Smooth muscle cell of the brain vasculature (primary cell): ENCODE data around the gene EML1.
"Not testable (repeated sequence)": the region's sequence is repeated elsewhere in the genome, so short reads cannot be mapped to it uniquely, and the experiment has no call there.

Experiments used
- DNase-seq: peaks from one replicate; pipeline ENCODE4 v3.0.0-alpha.2; 2012; ENCODE audit warnings: low read depth, low spot score

EML1 gene

DNA sequence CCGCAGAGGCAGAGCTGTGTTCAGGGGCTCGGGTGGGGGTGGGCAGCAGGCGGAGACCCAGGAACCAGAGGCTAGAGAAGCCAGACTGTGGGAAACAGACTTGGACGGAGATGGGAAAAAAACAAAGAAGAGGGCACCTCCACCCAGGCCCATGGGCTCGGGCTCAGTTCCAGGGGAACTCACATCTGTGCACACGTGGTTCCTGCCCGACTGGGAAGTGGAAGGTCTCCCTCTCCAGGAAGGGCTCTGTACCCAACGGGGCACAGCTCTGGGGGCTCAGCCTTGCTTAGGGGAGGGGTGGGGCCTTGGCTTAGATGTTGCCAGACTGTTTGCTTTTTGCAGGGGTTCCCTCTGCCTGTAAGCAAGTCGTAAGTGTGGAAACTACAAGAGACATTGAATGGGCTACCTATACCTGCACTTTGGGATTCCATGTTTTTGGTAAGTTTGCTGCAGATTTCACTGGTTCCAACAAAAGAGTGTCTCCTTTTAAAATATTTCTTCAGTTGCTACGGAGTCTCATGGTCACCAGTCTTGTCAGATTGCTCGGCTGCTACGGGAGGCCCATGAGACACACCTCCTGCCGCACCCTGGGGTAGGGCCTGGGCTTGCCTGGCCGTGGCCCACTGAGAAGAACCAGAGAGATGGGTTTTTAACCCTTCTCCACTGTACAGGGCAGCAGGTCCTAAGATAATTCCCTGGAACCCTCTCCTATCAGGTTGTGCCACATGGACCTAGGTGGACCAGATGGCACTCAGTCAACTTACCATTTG is 144.4 kb downstream of the EML1 start:
- DNase-seq, result no peak

DNA sequence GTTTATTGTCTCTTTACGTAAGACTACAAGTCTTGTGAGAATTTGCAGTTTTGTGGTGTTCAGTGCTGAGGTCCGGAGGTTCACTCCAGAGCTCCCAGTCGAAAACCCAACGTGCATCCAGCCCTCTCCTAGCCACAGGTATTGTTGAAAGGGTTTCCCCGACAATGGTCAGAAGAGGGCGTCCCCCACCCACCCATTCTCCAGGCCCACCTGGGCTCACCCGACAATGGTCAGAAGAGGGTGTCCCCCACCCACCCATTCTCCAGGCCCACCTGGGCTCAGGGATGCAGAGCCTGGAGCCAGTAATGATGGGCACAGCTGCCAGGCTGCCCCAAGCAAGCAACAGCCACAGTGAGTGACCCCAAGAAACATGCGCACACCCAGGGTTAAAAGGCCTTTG is 145.2 kb downstream of the EML1 start:
- no peak for DNase-seq

DNA sequence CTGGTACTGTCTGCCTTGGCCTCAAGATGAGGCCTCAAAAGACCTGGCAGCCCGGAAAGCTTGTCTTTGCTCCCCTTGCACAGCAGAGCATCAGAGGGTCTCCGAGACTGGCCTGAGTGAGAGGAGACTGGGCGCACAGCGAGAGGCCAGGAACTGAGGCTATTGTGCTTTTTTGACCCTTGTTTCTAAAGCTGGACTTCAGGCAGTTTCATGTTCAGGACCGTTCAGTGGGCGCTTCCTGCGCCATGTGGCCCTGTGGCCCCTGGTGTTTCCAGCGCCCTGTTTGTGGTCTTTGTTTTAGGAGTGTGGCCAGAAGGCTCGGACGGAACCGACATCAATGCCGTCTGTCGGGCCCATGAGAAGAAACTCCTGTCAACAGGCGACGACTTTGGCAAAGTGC is 145.7 kb downstream of the EML1 start:
- no peak for DNase-seq

DNA sequence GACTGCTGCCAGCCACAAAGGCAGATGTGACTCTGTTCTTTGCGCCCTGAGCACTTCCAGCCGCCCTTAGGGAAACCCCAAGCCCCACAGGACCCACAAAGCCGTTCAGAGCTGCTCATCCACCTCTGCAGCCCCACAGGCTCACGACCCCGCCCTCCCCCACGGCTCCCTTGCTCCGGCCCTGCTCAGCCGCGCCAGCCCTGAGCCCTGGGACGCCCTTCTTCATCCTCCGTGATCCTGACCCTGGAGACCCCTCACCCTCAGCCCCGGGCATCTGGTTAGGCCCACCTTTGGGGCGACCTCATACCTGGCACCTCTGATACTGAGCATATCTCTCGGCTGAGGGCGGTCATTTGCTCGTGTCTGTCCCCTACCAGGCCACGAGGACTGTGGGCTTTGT is 146.2 kb downstream of the EML1 start:
- no peak for DNase-seq

DNA sequence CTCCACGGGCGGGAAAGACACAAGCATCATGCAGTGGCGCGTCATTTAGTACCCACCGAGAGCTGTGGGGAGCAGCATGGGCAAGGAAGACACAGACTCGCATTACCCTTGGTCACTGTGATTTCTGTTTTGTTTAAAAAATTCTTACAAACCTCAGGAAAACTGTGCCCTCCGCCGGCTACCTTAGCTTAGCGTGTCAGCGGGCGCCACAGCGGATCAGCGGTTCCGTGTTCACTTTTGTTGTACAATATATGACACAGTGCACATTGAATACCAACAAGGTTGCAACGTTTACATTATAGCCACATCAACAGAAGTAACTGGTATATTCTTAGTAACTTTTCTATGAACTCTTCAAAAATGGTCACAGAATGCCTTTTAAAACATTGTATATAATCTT is 146.9 kb downstream of the EML1 start:
- no peak for DNase-seq

DNA sequence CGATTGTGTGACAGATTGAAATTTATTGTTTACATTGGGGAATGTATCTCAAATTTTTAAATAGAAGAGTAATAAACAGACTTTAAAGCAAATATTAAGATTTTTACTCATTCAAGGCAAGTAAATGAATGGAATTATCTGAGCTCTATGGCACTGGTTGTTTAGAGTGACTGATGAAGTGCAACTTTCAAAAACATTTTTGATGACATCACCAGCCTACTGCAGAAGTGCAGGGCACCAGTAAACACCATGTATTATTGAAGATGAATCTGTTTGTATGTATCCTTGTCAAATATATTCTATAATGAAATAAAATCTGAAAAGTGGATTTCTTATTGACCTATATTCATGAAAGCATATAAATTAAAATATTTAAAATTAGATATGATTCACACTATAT is 148.0 kb downstream of the EML1 start:
- DNase-seq, result no peak

DNA sequence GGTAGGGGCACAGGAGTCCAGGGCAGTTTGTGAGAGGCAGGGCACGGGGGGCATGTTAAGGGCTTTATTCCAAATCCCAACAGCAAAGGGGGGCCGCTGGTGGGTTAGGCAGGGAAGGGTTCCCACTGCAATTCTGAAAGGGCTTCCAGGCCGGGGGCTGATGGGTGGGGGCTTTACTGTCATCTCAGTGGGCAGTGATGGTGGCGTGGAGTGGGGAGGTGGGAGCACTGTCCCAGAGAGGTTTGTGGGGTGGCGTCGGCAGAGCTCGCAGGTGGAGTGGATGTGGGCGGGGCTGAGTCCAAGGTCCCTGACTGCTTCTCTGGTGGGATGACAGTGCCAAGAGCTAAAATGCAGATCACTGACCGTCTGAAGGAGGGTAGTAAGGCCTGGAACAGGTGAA is 150.4 kb downstream of the EML1 start:
- DNase-seq, result no peak

DNA sequence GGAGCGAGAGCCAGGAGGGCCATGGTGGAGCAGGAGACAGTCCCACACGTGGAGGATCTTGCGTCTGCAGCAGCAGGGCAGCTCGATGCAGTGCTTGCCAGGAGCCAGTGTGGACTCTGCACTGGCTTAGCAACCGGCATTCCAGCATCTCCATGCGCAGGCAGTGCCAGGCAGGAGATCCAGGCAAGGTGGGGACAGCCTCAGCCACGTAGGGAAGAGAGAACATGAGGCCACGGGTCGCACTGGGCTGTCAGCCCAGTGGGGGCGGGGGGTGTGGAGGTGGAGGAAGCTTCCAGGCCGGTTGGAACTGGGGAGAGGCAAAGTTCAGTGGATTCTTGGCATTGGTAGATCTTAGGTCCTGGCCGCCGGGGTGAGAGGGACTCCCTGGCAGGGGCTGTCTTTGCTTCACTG is 151.0 kb downstream of the EML1 start:
- DNase-seq, result no peak

DNA sequence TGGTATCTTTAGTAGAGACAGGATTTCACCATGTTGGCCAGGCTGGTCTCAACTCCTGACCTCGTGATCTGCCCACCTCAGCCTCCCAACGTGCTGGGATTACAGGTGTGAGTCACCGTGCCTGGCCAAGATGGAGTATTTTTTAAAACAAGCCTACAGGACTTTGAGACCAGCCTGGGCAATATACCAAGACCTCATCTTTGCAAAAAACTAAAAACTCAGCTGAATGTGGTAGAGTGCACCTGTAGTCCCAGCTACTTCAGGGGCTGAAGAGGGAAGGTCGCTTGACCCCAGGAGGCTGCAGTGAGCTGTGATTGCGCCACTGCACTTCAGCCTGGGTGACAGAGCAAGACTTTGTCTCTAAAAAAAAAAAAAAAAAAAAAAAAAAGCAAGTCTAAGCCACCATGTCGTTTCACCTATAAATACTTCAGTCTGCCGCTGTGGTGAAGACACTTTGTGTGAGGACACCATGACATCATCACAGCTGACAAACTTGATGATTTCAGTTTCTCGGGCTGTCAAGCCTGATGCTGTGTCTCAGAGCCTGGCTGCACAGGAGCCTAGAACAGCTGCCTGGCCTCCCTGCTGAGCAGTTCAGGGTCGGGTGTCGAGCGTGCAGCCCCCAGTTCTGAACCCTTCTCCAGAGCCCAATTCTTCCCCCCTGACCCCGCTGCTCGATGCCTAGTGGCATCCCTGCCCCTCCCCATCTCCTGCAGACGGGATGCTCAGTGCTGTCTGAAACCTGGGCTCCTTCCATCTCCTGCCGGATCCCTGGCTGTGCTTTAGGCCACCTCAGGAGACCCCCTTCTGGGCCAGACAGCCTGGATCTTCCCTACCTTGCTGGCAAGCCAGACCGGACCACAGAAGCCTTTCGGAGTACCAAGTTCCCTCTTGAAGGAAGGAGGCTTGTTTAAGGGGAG is 152.8 kb downstream of the EML1 start:
- DNase-seq, result no peak

DNA sequence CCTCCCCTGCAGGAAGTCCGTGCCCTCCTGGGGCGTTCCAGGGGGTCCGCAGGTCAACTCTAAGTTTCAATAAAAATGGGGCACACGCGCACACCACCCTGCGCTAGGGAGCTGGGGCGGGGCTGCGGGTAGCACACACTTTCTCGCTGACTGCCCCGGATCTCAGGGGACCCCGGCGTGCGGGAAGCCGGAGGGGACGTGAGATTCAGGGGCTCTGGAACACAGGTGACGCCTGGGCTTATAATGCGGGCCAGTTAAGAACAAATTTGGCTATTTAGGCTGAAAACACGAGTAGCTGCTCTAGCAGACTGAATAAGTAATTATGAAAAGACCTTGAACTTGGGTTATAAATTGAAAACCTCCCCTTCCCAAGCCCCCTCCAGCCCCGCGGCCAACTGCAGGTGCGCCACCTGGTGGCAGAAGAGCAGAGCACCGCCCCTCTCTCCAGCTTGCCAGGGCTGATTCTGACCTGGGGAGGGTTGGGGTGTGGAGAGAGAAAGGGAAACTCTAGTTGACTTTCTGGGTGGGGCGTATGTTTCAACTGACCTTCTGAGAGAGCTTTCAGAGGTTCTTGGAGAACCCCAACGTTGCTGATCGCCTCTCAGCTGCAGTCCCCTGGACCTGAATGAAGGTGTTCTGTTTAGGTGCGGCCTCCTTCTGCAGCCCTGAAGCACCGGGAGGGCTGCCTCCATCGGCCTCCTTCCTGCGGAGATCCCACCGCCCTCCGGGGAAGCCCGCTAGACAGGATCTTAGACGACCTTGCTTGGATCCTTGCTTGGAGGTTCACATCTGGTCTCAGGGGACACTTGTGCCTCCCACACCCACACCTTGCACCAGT is 153.7 kb downstream of the EML1 start:
- no peak for DNase-seq

DNA sequence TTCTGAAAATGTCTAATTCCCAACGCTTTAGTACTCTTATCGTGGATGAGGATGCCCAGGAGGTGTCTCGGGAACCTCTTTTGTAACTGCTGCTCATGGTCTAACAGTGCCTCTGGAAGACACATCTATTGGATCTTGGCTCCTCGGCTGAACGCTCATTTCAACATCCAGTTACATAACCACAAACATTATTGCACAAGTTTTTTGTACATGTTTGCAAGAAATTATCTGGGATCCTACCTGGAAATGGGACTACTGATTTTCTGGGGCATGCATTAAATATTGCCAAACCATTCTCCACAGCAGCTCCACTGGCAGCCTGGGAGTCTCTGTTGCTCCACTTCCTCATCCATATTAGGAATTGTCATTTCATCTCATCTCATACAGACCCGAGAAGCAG is 154.5 kb downstream of the EML1 start:
- DNase-seq, result no peak

DNA sequence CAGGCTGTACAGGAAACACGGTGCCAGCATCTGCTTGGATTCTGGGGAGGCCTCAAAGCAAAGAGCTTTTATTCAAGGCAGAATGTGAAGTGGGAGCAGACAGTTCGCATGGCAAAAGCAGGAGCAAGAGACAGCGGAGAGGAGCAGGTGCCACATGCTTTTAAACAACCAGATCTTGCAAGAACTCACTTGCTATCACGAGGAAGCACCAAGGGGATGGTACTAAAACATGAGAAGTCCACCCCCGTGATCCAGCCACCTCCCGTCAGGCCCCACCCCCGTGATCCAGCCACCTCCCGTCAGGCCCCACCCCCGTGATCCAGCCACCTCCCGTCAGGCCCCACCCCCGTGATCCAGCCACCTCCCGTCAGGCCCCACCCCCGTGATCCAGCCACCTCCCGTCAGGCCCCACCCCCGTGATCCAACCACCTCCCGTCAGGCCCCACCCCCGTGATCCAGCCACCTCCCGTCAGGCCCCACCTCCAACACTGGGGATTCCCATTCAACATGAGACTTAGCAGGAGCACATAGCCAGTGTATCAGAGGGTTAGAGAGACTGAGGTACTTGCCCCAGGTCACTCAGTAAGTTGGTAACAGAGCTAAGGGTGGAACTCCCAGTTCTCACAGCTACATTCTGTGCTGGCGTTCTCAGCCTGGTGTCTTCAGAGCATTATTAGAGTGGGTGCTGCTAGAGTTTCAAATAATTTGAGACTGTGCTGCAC is 156.0 kb downstream of the EML1 start:
- not testable (repeated sequence) for DNase-seq

DNA sequence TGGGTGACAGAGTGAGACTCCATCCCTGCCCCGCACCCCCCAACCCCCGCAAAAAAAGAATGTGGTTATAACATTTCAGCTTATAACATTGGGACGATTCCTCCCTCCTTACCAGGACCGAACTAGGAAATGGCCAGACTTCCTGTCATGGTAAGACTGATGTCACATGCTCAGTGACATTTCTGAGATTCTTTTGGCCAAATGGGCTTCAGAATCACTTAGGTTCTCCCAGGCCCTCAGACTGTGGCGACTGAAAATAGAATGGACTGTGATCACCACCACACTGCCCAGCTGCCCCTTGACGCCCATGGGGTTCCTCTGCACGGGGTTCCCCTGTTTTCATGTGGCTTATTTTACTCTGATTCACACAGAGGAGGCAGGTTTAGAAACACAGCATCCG is 157.0 kb downstream of the EML1 start:
- DNase-seq, result no peak

DNA sequence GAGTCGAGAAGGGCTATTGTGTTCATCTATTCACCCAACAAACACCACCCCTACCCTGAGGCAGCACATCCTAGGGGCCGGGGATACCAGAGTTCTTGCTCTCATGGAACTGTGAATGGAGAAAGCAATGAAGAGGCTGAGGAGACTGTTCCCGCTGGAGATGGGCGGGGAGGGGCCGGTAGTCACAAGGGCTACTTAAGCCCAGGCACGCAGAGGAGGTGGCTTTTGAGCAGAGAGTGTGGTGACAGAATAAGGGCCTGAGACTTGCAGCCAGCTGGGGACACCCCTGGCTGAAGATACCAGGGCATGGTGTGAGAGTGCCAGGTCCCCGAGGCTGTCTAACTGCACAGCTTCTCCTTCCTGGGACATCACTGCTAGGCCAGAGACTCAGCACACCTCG is 157.9 kb downstream of the EML1 start:
- DNase-seq, result no peak

DNA sequence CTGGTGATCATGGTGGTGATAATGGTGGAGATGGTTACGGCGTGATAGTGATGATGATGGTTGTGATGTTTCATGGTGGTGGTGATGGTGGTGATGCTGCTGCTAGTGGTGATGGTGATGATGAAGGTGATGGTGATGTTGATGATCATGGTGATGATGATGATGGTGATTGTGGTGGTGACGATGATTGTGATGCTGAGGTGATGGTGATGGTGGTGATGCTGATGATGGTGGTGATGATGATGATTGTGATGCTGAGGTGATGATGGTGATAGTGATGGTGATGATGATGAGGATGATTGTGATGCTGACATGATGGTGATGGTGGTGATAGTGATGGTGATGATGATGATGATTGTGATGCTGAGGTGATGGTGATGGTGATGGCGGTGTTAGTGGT is 158.8 kb downstream of the EML1 start:
- DNase-seq, result no peak

DNA sequence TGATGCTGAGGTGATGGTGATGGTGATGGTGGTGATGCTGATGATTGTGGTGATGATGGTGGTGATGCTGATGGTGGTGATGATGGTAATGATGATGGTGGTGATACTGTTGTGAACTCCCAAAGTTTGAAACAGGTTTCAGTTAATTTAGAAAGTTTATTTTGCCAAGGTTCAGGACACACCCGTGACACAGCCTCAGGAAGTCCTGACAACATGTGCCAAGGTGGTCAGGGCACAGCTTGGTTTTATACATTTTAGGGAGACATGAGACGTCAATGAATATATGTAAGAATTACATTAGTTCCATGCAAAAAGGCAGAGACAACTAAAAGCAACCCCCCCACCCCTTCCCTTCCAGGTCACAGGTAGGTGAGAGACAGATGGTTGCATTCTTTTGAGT is 159.2 kb downstream of the EML1 start:
- DNase-seq, result no peak

DNA sequence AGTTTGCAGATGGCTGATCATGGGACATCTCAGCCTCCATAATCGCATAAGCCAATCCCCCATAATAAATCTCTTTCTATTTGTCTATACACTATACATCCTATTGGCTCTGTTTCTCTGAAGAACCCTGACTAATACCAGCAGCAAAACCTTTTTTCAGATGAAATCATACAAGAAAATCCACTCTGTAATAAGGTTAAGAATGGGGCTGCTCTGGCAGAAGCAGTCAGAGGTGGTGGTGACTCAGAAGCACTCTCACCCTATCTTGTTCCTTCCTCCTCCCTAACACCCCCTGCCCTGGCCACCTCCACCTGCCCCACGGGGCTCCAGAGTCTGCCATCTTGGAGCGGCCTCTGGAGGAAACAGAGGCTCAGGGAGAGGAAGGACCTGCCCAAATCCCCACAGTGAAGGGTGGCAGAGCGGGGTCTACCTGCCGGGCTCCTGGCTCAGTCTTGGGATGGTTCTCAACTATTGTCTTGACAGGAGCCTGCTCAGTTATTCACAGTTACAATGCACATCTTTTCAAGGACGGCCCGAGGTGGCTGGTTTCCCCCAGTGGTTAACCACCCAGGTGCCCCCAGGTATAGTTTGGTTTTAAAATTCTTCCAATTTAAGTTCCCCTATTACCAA is 162.7 kb downstream of the EML1 start:
- DNase-seq, result no peak

DNA sequence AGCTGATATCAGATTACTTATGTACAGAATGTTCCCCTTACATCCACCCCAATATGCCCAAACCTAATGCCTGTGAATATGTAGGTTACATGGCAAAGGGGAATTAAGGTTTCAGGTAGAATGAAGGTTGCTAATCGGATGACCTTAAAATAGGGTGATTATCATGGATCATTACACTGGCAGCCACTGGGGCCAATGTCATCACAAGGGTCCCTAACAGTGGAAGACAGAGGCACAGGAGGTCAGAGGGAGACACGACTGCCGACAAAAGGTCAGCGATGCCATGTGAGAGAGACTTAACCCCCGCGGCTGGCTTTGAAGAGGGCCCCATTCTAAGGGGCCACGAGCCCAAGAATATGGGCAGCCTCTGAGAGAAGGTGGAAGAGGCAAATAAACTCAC is 165.2 kb downstream of the EML1 start:
- DNase-seq, result no peak

DNA sequence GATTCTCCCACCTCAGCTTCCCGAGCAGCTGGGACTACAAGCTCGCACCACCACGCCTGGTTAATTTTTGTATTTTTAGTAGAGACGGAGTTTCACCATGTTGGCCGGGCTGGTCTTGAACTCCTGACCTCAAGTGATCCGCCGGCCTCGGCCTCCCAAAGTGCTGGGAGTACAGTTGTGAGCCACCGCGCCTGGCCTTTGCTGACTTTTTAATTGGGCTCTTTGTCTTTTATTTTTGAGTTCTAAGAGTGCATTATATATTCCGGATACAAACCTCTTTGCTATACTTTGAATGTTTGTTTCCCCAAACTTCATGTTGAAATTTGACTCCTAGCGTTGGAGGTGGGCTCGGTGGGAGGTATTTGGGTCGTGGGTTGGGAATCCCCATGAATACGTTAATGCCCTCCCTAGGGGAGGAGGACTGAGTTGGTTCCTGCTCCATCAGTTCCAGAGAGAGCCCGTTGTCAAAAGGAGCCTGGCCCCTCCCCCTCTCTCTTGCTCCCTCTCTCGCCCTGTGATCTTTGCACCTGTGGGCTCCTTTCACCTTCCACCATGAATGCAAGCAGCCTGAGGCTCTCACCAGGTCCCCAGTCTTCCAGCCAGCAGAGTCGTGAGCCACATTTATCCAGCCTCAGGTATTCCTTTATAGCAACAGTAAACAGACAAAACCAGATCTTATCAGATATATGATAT is 168.8 kb downstream of the EML1 start:
- DNase-seq, result no peak

DNA sequence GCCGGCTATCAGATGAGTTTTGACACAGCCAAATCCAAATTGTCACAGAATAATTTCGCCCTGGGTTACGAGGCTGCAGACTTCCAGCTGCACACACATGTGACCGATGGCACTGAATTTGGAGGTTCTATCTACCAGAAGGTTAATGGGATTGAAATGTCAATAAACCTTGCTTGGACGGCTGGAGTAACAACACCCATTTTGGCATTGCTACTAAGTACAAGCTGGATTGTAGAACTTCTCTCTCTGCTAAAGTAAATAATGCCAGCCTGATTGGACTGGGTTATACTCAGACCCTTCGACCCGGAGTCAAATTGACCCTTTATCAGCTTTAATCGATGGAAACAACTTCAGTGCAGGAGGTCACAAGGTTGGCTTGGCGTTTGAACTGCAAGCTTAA is 171.8 kb downstream of the EML1 start:
- DNase-seq, result no peak
